ENCODE results near the gene DPCD.

The DPCD gene

GRCh38 chr10:101565936-101566332 lies 22.2 kb upstream of the DPCD start:
- ChIA-PET POLR2A (no interaction called here), CTCF (interaction anchor here (9.6 kb wide), 1 partner anchor 352 kb away, joined by 281 read pairs; no protein-coding TSS in a partner anchor)
- no peak for TF ChIP-seq CTCF (IDR thresholded peaks at IDR 0.05; ENCODE audit: insufficient read depth, low read length, missing control alignments)
- DNase-seq (ENCODE audit: low read depth, low spot score) = no peak
- H3K4me3 ChIP-seq (ENCODE audit: low read depth, low read length) = no peak overlapping the region

- ChIA-PET CTCF (interaction anchor here (9.6 kb wide), 1 partner anchor 353 kb away, joined by 281 read pairs; no protein-coding TSS in a partner anchor), POLR2A (no interaction called here)
- no peak for TF ChIP-seq CTCF (IDR thresholded peaks at IDR 0.05; ENCODE audit: insufficient read depth, low read length, missing control alignments)
- DNase-seq (ENCODE audit: low read depth, low spot score) = no peak
- peak overlapping the region; percentile 41 for H3K4me3 ChIP-seq (ENCODE audit: low read depth, low read length)
These were observed 21.6 kb upstream of the DPCD start for GRCh38 chr10:101566333-101567164.

GRCh38 chr10:101567165-101568006 lies 20.7 kb upstream of the DPCD start:
- ChIA-PET POLR2A (interaction anchor here (1.1 kb wide), 1 partner anchor 9 kb away, joined by 8 read pairs; no protein-coding TSS in a partner anchor), CTCF (interaction anchor here (0.6 to 9.6 kb wide), 6 partner anchors 9 to 475 kb away, joined by 3 to 281 read pairs (median 40); partner anchors contain the start of genes DPCD and POLL)
- no peak for TF ChIP-seq CTCF (IDR thresholded peaks at IDR 0.05; ENCODE audit: insufficient read depth, low read length, missing control alignments)
- no peak overlapping the region for H3K4me3 ChIP-seq (ENCODE audit: low read depth, low read length)
- DNase-seq (ENCODE audit: low read depth, low spot score) = no peak

GRCh38 chr10:101568054-101568745 lies 19.9 kb upstream of the DPCD start:
- DNase-seq (ENCODE audit: low read depth, low spot score) = no peak
- CTCF ChIA-PET = interaction anchor here (0.6 to 9.6 kb wide), 7 partner anchors 10 to 476 kb away, joined by 3 to 281 read pairs (median 8); partner anchors contain the start of genes DPCD and POLL
- TF ChIP-seq CTCF (IDR thresholded peaks at IDR 0.05; ENCODE audit: insufficient read depth, low read length, missing control alignments) = no peak
- POLR2A ChIA-PET = interaction anchor here (1.1 kb wide), 1 partner anchor 8 kb away, joined by 8 read pairs; no protein-coding TSS in a partner anchor
- H3K4me3 ChIP-seq (ENCODE audit: low read depth, low read length) = no peak overlapping the region

GRCh38 chr10:101569323-101569621 lies 18.8 kb upstream of the DPCD start:
- CTCF ChIA-PET = interaction anchor here (0.6 to 9.6 kb wide), 25 partner anchors 11 to 473 kb away, joined by 3 to 281 read pairs (median 5); partner anchors contain the start of genes DPCD and POLL
- POLR2A ChIA-PET = interaction anchor here (1.7 kb wide), 1 partner anchor 213 kb away, joined by 3 read pairs; no protein-coding TSS in a partner anchor
- TF ChIP-seq CTCF (IDR thresholded peaks at IDR 0.05; ENCODE audit: insufficient read depth, low read length, missing control alignments) = no peak
- no peak for DNase-seq (ENCODE audit: low read depth, low spot score)
- H3K4me3 ChIP-seq (ENCODE audit: low read depth, low read length) = no peak overlapping the region
